GM03348 (cell line): Measurements from ENCODE around the gene FMN1.

ENCODE experiments used
- DNase-seq: peaks from one replicate; pipeline ENCODE4 v3.0.0; 2012; ENCODE audit warnings: low spot score

The FMN1 gene

GRCh38 chr15:33198541-33198940 lies 4.0 kb upstream of the FMN1 start:
- no peak for DNase-seq

- no peak for DNase-seq
Observed at GRCh38 chr15:33197636-33198035, 3.1 kb upstream of the FMN1 start.

DNA sequence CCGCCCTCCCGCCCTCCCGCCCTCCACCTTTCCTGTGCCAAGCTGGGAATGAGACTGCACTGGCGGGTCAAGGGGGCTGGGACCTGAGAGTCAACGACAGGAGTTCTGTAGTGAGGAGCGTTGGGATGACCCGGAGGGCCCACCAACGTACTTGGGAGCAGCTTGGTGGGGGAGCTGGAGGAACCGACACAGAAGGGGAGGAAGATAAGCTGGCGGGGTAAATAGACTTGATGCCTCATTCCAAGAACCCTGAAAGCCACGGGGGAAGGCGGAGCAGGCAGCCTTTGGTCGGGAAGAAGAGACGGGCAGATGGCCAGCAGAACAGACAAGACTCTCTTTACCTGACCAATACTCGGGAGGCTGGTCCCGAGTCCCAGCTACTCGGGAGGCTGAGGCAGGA lies 277 bp downstream of the FMN1 start:
- DNase-seq = peak; percentile 7

DNA sequence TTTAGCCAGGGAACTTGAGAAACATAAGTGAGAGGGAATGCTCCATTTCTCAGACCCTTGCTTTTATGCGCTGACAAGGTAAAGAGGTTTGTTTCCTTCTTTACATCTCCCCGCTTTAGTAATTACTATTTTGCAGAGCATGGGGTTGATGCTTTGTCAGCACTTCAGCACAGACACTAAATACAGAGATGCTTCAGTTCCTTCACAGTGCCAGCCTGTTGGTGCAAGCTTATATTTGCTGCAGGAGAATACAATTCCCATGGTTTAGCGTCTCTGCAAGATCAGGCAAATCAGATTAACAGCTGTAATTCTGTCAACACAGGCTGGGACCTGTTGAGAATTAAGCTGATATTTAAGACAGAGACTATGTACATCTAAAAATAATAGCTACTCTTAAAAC lies 2.9 kb downstream of the FMN1 start:
- no peak for DNase-seq

- no peak for DNase-seq
Observed at GRCh38 chr15:33190539-33190938, 4.0 kb downstream of the FMN1 start.

DNA sequence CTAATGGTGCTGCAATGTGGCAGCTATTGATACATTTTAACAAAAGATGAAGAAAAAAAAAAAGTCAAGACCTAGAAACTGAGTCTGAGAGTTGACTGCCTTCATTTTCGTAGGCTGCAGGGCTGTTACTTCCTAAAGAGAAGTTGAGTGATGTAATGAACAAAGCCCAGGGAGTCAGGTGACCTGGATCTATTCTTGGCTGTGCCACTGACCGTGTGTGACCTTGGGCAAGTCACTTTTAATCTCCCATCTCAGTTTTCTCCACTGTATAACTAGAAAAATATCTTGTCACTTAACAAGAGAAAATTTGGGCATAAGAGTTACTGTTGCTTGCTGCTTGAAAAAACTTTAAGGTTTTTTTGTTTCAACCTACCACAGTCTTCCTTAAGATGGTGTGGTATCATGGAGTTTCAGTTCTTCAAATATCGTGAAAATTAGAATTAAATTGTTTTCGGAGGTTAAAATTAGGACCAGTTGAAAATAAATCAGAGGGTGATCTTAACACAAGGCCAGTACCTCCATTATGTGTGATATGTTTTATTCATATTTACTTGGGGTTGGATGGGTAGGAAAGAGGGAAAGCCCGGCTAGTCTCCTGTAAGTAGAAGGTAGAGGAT lies 5.8 kb downstream of the FMN1 start:
- DNase-seq = no peak

DNA sequence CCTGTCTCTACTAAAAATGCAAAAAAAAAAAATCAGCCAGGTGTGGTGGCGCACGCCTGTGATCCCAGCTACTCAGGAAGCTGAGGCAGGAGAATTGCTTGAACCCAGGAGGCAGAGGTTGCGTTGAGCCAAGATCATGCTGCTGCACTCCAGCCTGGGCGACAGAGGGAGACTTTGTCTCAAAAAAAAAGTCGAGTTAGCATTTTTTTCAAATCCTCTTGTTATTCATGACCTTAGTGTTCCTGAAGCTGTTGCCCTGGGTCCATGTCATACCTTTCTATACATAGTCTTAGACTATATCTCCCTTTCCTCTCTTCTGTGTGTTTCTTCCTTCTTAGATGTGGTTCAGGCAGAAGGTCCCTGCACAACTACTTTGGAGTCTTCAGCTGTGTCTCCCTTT lies 6.4 kb downstream of the FMN1 start:
- DNase-seq = no peak

GRCh38 chr15:33183334-33183733 lies 11.2 kb downstream of the FMN1 start:
- no peak for DNase-seq

- DNase-seq = no peak
Observed at GRCh38 chr15:33182926-33183325, 11.6 kb downstream of the FMN1 start.

DNA sequence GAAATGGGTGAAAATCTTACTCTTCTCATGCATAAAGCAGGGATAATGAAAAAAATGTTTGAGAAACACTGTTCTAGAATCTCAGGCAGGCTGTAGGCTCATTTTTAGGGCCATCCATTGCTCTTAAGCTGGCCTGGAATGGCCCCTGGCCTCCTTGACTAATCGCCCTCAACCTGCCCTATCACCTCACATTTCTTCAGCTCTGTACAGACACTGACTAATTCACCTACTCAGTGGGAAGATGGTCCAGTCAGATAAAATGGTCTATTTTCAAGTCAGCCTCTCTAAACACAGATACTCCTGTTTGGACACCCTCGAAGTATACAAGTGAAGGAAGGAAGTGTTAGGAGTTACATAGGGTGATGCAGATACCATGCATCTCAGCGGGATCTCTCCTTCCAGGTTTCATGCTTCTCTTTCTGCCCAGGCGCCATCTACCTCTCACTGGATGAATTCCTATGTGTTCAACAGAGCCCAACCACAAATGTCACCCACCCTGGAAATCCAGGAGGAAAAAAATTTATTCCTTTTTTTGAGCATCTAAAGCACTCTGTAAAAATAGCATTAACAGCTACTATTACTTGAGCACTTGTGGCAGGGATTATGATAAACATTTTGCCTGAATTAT lies 12.1 kb downstream of the FMN1 start:
- DNase-seq = no peak

- no peak for DNase-seq
Observed at GRCh38 chr15:33179874-33180273, 14.6 kb downstream of the FMN1 start.

DNA sequence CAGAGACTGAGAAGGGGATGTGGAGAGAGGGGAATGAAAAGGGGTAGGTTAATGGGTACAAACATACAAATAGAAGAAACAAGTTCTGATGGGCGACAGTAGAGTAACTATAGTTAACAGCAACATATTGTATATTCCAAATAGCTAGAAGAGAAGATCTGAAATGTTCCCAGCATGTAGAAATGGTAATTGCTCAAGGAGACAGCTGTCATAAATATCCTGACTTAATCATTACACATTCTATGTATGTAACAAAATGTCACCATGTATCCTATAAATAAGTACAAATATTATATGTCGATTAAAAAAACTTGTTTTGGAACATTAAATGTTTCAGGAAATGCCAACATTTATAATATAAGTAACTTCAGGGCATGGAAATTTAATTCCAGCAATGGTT lies 23.3 kb downstream of the FMN1 start:
- DNase-seq = no peak

DNA sequence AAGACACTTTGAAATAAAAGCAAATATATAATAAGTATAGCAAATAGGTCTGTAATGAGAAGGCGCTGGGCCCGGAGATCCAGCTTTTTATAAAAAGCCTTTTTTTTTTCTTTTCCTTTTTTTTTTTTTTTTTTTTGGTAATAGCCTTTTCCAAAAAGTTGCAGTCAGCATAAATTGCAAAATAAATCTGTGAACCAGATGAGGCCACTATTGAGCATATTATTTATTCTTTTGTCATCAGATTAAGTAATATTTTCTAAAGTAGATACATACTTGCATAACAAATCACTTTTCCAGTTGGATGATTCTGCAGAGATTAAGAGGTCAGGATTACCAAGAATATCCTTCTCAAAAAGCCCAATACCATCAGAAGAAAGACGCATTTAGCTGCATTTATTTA lies 24.9 kb downstream of the FMN1 start:
- DNase-seq = no peak

DNA sequence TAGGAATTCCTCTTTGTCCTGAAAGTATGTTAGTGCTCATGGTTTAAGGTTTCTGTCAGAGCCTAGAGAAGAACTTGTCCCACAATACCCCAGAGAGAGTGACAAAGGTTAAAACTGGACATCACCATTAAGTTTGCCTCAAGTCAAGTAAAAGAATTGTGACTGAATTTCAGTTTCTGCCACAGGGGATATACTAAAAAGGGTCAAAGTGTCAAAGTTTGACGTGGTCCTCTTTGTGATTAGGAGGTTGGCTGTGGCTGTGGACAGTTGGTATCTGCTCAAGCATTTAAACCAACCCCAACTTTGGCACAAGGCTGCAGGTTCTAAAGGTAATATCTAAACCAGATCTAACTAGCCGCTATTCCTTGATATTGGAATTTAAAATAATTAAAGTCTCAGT lies 26.1 kb downstream of the FMN1 start:
- DNase-seq = no peak

DNA sequence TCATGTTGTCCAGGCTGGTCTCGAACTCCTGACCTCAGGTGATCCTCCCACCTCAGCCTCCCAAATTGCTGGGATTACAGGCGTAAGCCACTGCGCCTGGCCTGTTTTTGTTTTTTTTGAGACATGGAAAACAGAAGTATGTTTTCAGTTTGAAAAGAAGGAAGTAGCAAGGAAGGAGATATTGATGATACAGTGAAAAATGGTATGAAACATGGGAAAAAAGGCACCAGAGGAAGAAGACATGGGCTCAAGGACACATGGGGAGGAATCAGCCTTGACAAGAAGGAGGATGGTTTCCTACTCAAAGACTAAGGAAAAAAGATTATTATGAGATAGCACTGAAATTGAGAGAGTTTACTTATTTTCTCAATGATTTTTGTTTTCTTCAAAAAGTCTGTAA lies 30.7 kb downstream of the FMN1 start:
- no peak for DNase-seq

- no peak for DNase-seq
Observed at GRCh38 chr15:33161209-33161608, 33.3 kb downstream of the FMN1 start.

DNA sequence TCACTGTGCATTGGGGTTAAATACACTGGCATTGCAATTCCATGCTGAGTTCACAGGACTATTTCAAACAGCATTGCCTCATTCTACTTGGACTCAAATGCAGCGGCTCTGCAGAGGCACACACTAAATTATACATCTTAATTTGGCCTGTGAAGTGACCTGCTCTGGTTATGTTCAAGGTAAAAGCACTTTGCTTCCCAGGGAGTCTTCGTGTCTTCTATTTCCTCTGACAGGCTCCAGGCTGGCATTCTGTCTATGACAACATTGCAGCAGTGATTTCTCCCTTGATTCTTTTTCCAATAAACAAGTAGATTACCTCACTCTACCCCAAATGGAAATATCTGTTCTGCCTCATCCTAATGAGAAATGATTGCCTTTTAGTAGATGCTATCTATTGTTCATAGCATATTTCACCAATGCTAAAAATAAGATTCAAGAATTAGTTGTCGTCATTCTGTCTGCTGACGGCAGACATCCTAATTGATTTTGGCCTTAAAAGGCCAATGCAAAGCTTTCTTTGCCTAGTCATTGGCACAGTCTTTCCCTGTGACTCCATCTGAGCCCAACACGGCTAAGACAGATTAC lies 33.8 kb downstream of the FMN1 start:
- no peak for DNase-seq

DNA sequence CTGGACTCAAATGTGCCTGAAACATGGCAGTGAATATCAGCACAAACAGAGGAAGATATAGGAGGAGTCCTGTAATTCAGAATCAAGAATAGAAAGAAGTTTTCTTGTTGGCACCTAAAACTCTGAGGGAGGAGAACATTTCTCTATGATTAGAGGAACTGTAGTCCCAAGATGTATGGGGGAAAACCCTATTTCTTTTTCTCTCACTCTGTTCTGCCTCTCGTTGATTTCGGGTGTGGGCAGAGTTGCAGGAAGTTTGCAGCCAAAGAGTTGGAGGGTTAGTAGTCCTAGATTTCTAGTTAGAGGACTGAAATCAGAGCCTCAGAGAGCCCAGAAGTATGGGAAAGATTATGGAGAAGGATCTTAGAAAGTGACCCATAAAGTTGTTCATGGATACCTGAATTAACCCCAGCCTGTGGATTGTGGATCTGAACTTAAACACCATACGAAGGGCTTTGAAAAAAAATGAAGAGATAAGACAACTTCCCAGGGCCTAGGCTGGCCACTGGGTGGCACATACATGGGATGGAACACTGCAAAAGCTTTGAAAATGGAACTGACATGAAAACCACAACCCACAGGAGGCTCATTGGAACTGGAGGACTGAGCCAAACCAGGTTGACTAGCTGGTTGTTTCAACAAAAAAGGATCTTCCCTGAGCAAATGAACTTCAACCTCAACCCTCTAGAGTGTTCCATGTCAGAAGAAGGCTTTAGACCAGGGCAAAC lies 34.6 kb downstream of the FMN1 start:
- DNase-seq = no peak

GRCh38 chr15:33158366-33158765 lies 36.1 kb downstream of the FMN1 start:
- DNase-seq = no peak

- DNase-seq = no peak
Observed at GRCh38 chr15:33157371-33158037, 37.0 kb downstream of the FMN1 start.

GRCh38 chr15:33155691-33156420 lies 38.7 kb downstream of the FMN1 start:
- DNase-seq = no peak
